GM18858 (cell line): ENCODE measurements around the gene TPGS1.

Experiments
- ATAC-seq: cut with Tn5 transposase; IDR thresholded peaks from one replicate; pipeline ENCODE4 v1.9.1; 2021; ENCODE audit not compliant: unreplicated experiment

TPGS1 gene

GRCh38 chr19:517721-518597 is 10.7 kb downstream of the TPGS1 start:
- ATAC-seq, result no peak

GRCh38 chr19:518598-519231 is 11.4 kb downstream of the TPGS1 start:
- ATAC-seq, result no peak

DNA sequence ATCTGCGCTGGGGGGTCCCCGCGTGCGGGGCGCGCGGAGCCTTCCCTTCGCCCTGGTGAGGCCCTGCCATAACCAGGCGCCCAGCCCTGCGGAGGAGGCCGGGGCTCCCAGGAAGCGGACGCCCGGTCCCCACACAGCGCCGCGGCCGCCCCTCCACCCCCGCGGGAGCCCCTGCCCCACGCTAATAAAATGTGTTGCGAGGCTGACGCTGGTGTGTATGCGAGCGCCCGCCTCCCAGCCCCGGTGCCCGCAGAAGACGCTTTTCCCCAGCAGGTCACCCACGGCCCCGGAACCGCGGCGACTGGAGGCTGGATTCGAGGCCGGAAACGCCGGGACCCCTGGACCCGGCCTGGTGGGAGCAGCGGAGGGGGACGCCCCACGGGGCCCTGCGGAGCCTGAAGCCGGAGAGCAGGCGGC is 12.2 kb downstream of the TPGS1 start:
- ATAC-seq, result no peak

DNA sequence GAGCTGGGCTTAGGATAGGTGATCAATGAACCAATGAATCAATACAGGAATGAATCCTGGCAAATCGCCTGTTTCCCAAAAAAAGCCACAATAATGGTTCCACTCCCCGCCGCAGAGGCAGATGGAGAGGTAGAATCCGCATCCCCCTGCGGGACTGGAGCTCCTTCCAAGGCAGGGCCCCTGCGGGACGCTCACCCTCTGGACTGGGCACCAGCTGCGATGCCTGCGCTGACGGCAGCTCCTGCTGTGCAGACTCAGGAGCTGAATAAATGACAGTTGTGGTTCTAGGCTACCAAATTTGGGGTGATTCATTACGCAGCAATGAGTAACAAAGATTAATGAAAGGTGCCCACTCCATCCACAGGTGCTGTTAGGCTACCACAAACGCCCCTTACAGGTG is 15.4 kb downstream of the TPGS1 start:
- ATAC-seq, result no peak

- no peak for ATAC-seq
Observed at GRCh38 chr19:524062-524674, 16.9 kb downstream of the TPGS1 start.

DNA sequence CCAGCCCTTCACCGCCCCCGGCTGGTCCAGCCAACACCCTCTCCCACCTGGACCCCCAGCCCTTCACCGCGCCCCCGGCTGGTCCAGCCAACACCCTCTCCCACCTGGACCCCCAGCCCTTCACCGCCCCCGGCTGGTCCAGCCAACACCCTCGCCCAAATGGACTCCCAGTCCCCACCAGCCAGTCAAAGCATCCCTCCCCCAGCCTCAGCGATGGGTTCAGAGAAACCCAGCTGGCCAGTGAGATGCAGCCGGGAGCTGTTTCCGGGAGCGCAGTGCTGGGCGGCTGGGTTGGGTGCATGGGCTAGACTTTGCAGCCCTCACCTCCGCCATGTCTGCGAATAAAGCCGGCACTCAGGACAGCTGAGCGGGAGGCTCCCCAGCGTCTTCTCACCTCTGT is 17.7 kb downstream of the TPGS1 start:
- no peak for ATAC-seq

DNA sequence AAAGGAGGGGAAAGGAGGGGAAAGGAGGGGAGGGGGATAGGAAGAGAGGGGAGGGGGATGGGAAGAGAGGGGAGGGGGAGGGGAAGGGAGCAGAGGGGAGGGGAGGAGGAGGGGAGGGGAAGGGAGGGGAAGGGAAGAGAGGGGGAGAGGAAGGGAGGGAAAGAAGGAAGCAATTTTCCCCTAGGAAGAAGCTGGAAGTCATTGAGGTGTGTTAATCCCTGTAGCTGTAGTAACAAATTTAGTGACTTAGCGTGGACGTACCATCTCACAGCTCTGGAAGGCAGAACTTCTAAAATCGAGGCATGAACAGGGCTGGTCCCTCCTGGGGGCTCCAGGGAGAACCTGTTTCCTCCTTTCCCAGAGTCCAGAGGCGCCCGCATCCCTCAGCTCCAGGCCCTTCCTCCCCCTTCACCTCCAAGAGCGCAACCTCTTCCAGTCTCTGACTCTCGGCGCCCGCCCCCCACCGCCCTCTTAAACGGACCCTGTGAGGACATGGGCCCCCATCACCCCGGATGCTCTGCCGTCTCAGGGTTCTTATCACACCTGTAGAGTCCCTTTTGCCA is 18.6 kb downstream of the TPGS1 start:
- ATAC-seq, result no peak

DNA sequence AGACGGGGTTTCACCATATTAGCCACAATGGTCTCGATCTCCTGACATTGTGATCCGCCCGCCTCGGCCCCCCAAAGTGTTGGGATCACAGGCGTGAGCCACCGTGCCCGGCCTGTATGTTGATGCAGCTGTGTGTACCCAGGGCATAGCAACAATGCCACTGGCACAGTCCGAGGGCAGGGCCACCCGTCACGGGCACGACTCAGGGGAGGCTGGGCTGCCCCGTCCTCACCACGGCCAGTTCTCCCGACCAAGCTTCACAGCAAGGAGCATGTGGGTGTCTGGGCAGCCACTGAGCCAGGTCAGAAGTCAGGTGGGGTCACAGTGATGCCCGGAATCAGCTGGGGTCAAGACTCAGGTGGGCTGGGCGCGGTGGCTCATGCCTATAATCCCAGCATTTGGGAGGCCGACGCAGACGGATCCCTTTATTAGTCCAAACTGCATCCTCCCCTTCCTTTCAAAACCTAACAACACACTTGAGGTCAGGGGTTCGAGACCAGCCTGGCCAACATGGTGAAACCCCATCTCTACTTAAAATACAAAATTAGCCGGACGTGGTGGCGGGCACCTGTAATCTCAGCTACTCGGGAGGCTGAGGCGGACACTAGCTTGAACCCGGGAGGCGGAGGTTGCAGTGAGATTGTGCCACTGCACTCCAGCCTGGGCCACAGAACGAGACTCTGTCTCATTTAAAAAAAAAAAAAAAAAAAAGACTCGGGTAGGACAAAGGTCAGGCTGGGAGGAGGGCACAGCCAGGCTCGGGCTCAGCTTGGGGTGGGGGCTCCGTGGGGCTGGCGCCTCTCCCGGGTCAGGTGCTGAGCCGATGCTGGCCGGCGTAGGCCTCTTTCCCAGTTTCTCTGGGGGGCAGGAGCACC is 23.1 kb downstream of the TPGS1 start:
- ATAC-seq, result no peak

- ATAC-seq, result peak; percentile 58
Observed at GRCh38 chr19:531009-531752, 23.9 kb downstream of the TPGS1 start.

GRCh38 chr19:531753-532560 is 24.7 kb downstream of the TPGS1 start, which contains the start of gene CDC34:
Gene CDC34 (plus strand): TSS chr19:531760. CDS start chr19:531932, 172 bp downstream.
- peak; percentile 11 for ATAC-seq

DNA sequence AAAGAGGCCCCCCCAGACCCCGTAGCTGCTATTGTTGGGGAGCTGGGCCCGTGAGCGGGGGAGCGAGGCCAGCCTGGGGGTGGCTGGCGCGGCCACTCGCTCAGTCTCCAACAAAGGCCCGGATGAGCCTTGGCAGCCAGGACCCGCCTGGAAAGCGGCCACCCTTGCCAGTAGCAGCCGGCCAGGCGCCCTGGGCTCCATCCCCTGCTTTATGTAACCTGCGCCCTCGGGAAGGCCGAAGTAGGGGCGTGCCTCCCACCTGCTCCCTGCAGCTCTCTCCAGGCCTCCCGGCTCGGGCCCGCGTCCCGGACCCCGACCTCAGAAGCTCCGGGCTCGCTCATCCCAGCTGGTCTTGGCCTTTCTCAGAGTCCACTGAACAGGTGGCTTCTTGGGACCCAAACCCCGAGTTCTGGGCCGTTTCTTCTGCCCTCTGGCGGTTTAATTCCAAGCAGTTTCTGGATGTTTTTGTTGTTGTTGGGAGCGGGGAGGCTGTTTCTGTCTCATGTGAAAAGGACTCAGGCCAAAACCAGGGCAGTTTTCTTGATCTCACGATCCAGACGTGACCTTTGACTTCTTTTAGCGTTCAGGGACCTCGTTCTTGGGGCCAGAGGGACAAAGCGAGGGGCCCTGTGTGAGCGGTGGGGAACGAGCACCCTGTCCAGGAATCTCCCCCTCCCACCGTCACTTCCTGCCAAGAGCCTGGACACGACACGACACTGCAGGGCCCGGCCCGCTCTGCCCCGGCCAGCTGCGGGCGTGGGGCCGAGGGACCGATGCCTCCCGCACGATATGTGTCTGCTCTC is 25.5 kb downstream of the TPGS1 start:
- ATAC-seq, result no peak

- ATAC-seq, result no peak
Observed at GRCh38 chr19:533364-534058, 26.2 kb downstream of the TPGS1 start.

- ATAC-seq, result no peak
Observed at GRCh38 chr19:534088-534487, 26.8 kb downstream of the TPGS1 start.

- no peak for ATAC-seq
Observed at GRCh38 chr19:535017-535835, 27.9 kb downstream of the TPGS1 start.

GRCh38 chr19:536031-536880 is 29.0 kb downstream of the TPGS1 start:
- no peak for ATAC-seq

- ATAC-seq, result no peak
Observed at GRCh38 chr19:536881-537404, 29.6 kb downstream of the TPGS1 start.
